ENCODE data around the gene TMEM117.

DNA sequence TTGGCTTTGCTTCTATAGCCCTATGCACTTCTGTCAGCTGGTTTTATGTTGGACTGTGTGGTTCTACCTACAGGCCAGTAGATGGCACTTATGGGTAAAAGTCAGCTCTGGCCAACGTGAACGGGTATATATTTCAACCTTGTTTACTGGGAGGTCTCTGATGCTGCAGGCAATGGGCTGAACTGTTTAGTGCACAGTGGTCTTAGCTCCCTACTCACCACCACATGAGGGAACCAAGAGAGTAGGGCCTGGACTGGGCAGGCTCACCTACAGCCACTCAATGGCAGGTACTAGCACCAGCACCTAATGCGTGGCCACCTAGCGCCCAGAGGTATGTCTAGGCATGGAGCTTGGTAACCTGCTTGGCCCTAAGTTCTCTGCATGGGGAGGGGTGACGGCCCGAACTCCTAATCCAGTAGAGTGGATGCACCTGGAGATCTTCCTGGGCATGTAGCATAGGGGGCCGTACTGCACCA lies 481.8 kb downstream of the TMEM117 start:
- TF ChIP-seq, protein P1, sequence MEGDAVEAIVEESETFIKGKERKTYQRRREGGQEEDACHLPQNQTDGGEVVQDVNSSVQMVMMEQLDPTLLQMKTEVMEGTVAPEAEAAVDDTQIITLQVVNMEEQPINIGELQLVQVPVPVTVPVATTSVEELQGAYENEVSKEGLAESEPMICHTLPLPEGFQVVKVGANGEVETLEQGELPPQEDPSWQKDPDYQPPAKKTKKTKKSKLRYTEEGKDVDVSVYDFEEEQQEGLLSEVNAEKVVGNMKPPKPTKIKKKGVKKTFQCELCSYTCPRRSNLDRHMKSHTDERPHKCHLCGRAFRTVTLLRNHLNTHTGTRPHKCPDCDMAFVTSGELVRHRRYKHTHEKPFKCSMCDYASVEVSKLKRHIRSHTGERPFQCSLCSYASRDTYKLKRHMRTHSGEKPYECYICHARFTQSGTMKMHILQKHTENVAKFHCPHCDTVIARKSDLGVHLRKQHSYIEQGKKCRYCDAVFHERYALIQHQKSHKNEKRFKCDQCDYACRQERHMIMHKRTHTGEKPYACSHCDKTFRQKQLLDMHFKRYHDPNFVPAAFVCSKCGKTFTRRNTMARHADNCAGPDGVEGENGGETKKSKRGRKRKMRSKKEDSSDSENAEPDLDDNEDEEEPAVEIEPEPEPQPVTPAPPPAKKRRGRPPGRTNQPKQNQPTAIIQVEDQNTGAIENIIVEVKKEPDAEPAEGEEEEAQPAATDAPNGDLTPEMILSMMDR (IDR thresholded peaks at IDR 0.05), result no peak
- no peak for TF ChIP-seq EZH2 (IDR thresholded peaks at IDR 0.05; ENCODE audit: borderline replicate concordance, insufficient read depth, low read depth, low read length, poor library complexity, severe bottlenecking)

Measured in B cell (primary cell).